Iris pigment epithelial cell (primary cell): ENCODE results near the gene TMEM164.

Experiments
- DNase-seq: peaks from one replicate; pipeline ENCODE4 v3.0.0-alpha.2; 2011; ENCODE audit warnings: low read depth

TMEM164 gene

DNA sequence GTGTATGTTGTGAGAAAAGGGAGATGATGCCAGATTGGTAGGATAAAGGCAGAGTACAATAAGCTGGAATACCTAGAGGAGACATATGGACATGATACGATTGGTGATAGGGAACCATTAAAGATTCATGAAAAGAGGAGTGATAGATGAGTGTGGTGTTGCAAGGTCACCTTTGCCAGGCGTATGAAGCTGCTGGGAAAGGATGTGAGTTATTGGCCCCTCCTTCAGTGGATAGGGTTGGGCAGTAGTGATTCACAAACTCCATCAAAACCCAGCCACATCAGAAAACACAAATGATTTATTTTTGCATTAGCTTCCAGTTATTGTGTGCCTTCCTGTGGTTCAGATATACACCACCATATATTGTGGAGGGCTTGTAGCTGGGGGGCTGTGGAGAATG lies 34.3 kb downstream of the TMEM164 start:
- DNase-seq, result peak; percentile 24

DNA sequence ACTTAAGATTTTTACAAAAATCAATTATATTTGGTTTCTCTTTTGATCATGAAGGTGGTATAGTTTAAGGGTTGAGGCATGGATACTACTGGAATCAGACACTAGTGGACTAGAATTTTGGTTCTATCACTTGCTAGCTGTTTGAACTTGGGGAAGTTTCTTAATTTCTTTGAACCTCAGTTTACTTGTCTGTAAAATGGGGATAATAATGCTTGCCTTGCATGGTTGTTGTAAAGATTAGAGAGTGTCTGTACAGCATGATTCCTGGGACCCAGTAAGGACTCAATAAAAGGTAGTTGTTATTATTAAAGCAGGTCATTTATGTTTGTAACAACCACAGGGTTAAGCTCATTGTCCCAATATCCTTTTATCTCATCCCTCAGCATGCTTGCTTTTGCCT lies 36.0 kb downstream of the TMEM164 start:
- DNase-seq, result no peak

DNA sequence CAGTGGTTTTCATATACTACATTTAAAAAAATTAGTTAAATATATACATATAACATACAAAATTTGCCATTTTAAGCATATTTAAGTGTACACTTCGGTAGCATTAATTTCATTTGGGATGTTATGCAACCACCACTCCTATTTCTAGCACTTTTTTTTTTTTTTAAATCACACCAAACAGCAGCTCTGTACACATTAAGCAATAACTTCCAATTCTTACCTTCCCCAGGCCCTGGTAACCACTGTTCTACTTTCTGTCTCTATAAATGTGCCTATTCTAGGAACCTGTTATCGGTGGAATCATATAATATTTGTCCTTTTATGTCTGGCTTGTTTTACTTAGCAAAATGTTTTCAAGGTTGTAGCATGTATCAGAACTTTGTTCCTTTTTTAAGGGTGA lies 39.1 kb downstream of the TMEM164 start:
- DNase-seq, result no peak

DNA sequence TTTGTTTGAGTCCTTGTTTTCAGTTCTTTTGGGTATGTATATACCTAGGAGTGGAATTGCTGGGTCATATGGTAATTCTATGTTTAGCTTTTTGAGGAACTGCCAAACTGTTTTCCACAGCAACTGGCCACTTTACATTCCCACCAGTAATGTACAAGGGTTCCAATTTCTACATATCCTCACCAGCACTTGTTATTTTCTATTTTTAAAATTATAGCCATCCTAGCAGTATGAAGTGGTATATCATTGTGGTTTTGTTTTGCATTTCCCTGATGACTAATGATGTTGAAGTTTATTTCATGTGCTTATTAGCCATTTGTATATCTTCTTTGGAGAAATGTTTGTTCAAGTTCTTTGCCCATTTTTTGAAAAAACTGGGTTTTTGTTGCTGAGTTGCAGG lies 39.6 kb downstream of the TMEM164 start:
- peak; percentile 57 for DNase-seq

DNA sequence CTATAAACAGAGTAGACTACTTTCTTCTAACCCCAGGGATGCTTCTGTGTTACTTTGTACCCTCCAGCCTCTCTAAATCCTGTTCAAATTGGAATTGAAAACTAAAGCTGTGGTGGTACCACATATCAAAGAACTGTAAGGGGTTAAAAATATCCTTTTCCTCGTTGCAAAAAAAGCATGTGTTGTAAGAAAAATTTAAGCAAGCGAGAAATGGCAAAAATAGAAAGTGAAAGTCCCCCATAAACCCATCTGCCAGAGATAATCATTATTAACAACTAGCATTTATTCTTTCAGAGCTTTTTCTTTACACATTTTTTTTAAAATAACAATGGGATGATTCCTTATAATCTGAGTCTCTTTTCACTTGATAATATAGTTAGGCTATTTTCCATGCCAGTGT lies 40.6 kb downstream of the TMEM164 start:
- DNase-seq, result no peak

DNA sequence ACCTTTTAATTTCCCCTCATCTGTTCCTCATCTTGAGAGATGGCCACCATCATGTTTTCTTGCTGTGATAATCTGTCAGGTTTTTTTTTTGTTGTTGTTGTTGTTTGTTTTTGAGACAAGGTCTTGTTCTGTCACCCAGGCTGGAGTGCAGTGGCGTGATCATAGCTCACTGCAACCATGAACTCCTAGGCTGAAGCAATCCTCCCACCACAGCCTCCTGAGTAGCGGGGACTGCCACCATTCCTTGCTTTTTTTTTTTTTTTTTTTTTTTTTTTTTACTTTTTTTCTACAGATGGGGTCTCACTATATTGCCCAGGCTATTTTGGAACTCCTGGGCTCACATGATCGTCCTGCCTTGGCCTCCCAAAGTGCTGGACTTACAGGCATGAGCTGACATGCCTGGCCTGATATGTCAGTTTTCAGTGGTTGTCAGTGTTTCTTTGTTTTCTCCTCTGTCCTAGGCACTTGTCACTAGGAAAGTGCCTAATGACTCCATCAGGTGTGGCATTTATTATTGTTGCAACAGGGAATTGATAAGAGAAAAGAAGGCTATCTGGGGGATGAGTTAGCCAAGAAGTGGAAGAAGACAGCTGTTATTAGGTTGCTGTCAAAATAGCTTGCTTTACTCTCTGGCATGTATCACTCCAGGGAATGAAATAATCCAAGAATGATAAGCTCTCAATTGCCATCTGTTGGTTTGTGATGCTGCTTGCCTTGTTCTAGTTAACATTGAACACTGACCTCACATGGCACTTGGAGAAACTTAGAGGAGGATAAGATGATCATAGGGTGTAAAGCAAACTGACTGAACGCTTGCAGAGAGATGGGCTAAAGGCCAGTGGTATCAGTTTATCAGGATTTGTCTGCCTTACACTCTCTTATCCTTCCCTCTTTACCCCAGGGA lies 41.7 kb downstream of the TMEM164 start:
- no peak for DNase-seq

DNA sequence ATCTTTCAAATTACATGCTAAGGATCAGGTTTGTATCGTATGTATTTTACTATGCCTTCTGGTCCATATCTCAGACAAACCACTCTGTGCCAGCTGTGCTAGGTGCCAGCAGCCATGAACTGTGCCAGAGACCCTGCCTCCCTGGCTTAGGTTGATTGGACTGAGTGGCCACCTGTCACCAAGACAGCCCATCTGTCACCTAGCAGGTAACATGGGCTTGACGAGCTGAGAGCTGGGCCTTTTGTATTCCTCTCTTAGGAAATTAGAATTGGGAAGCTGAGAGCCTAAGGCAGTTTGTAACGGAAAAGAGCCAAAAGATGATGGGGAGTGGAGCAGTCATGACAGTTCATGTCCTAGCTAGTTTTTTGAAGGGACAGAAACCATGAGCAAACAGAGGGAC lies 42.5 kb downstream of the TMEM164 start:
- no peak for DNase-seq

DNA sequence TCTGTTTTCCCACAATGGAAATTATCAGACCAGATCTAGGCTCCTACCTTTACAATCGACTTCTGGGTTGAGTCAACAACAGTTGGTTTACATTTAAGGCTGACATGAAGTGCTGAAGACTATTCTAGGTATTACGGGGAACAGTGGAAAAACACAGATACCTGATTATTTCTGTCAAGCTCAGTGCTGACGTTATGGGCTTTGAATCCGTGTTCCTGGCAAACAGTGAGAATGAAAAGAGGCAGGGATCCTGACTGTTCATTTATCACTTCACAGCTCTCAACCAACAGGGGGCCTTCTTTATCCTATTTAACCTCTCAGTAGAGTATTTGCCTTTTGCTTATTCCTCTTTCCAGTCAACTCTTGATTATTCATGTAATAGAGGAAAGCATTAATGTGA lies 43.1 kb downstream of the TMEM164 start:
- DNase-seq, result no peak

DNA sequence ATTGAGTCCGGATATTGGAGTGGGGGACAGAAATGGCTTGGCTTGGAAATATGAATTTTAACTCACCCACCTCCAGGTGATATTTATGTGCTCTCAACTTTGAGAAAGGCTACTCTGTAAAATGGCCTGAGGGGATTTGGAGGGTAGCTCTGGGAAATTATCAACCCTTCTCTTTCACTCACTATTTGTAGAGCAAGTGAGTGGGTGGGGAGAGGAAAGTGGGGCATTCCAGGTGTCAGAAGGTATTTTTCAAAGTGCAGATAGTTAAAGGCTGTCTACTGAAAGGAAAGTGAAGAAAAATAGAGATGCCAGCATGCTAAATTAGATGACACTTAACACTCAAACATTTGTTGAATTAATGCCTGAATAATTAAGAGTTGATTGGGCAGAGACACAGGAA lies 44.1 kb downstream of the TMEM164 start:
- no peak for DNase-seq

DNA sequence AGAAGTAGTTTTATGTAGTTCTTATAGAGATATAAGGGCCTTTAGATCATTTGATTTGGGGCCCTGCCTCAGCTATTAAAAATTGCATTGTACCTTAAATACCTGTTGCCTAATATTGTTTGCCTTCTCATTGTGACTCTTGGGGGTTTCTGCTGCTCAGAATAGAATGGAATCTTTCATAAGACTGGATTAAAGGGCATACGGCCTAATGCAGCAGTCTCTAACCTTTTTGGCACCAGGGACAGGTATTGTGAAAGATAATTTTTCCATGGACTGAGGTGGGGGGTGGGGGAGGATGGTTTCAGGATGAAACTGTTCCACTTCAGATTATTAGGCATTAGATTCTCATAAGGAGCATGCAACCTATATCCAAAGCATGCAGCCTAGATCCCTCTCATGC lies 46.2 kb downstream of the TMEM164 start:
- DNase-seq, result no peak

DNA sequence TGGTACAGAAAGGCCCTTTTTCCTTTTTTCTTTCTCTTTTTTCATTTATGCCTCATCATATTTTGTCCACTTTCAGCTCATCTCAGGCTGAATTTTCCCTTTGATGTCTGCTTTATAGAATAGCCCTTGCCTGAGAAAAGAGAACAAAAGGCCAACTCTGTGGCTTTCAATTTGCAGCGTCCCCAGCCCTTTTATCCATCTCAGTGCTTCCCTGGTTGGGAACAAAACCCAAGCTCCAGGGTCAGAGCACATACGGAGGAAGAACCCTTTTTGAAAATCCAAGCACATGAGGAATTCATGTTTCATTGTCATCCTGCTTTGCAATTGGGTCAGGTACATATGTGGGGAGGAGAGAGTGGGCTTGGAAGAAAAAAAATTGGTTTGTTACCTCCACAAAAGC lies 47.5 kb downstream of the TMEM164 start:
- DNase-seq, result no peak

DNA sequence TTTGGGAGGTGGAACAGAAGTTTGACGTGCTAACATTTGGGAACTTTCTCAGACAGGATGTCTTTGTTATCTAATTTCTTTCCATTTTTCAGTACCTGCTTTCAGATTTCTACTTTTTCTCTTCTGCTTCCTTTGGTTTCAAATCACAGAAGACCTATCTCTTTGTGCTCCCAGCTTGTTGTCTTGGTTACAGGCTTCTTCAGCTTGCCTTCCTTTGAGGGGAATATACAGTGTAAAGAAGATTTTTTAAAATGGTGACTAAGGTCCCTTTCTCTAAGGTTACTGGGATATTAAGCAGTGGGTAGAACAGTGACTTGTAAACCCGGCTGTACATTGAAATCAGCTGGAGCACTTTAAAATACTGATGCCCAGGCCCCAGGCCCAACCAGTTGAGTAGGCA lies 48.0 kb downstream of the TMEM164 start:
- no peak for DNase-seq

DNA sequence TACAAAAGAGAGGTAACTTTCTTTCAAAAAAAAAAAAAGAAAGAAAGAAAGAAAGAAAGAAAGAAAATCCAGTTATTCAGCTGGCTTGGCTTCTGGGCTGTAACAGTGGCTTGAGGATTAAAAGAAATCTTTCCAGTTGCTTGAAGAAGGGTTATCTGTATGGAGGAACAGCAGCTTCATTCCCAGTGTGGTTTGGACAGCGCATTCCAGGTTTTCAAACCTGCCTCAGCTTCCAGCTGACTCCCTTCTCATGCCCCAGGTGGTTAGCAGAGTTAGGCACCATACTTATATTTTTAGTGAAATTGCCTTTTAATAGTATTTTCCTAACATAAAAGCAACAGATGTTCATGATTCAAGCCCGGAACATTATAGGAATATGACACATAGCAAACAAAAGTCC lies 48.6 kb downstream of the TMEM164 start:
- DNase-seq, result no peak

DNA sequence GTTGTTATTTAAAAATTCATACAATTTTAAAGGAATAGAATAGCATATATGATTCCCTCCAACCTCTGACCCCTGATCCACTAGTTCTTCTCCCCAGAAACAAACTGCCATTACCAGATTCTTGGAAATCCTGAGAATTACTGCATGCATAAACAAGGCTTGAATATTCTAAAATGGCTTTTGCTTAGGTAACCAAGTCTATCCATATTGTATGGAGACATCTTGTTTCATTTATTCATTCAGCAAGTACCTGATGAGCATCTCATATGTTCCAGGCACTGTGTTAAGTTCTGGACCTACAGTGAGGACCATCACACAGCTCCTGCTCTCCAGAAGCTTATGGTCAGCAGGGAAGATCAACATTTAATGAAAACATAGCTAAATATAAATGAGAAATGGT lies 49.4 kb downstream of the TMEM164 start:
- DNase-seq, result no peak

DNA sequence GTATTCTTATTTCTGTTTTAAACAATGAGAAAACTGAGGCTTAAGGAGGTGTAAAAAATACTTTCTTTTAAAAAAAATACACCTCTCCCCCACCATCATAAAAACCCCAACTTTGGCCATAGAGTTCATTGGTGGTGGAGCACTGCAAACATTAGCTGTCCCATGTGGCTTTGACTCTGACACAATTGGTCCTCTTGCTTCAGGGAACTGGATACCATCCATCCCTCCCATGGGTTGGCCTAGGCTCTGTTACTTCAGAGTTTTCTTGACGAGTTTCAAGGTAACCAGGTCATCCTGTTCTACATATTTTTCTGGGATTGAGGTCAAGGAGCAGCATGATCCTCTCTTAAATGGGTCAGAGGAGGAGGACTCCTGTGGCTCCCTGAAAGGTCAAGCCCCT lies 50.5 kb downstream of the TMEM164 start:
- no peak for DNase-seq

DNA sequence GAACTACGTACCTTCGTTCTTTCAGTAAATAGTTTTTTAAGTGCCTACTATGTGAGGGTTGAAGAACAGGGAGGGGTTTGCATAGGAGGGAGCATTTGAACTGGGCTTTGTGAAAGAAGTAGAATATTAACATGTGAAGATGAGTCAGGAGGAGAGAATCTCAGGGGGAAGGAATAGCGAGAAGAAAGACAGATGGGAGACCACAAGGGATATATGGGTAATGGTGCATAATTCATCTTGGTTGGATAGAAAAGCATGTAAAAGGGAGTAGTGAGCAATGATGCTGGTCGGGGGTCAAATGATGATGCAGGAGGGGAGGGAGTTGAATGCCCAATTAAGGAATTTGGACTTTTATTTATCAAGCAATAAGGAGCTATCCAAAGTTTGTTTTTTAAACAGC lies 52.7 kb downstream of the TMEM164 start:
- peak; percentile 20 for DNase-seq

DNA sequence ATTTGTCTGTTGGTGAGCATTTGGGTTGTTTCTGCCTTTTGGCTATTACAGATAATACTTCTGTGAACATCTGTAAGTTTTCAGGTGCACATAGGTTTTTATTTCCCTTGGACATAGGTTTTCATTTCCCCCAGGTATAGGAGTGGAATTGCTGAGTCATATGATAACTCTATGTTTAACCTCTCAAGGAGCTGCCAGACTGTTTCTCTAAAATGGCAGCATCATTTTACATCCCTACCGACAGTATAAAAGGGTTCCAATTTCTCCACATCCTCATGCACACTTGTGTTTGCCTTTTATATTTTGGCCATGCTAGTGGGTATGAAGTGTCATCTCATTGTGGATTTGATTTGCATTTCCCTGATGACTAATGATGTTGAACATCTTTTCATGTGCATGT lies 53.5 kb downstream of the TMEM164 start:
- DNase-seq, result no peak

DNA sequence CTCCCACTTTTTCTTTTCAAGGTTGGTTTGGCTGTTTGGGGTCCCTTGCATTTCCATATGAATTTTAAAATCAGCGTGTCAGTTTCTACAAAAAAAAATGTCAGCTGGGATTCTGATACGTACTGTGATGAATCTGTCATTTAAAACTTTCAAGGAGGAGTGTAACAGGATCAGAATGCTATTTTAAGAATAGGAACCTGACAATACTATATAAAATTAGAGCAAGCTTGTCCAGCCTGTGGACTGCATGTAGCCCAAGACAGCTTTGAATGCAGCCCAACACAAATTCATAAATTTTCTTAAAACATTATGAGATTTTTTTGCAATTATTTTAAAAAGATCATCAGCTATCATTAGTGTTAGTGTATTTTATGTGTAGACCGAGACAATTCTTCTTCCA lies 56.5 kb downstream of the TMEM164 start:
- DNase-seq, result no peak

DNA sequence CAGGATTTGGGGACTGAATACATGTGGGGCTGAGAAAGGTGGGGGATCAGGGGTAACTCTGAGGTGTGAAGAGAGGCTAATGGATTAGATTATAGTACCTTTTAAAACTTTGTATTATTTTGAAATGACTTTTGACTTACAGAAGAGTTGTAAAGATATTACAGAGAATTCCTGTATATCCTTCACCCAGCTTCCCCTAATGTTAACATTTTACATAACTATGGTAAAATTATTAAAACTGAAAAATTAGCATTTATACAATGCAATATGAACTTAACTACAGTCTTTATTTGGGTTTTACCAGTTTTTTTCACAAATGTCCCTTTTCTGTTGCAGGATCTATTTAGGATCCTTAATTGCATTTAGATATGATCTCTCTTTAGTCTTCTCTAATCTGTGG lies 57.4 kb downstream of the TMEM164 start:
- no peak for DNase-seq

DNA sequence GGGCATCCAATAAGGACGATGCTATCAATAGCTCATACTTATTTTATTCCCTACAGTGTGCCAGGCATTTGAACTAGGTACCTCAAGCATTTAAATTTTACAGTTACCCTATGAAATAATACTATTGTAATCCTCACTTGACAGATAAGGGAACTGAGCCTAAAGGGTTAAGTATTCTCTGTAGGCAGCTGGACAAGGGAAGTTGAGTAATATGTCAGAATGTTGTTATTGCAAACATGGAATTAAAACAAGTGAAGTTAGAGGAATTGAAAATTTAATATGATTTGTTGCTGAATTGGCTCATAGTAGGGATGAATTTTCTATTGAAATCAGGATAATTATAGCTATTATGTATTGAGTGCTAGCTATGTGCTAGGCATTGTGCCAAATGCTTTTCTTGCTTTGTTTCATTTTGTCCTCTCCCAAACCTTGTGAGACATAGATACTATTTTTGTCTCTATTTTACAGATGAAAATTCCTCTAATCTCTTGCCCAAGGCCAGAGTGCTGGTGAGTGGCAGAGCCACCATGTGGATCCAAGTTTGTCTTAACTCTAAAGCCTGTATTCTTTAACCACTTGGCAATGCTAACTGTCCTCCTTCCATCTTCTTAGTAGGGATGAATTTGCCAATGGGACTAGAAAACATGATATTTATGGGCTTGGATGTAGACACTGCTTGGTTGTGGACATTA lies 58.1 kb downstream of the TMEM164 start:
- DNase-seq, result peak; percentile 42

DNA sequence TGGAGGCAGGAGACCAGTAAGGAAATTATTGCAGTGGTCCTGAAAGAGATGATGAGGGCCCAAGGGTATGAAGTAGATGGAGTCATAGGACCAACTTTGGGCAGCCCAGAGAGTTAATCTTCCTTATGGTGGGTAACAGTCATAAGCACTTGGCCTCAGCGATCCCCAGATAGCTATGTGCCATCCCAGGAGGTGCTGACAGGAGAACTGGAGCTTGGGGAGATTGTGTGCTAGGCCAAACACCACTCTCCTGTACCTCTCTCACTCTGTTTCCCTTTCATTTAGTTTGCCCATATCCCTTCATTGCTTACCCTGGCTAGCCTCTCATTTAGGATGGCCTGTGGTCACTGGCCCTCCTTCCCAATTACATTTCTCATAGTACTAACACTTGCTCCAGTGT lies 60.0 kb downstream of the TMEM164 start:
- DNase-seq, result no peak

DNA sequence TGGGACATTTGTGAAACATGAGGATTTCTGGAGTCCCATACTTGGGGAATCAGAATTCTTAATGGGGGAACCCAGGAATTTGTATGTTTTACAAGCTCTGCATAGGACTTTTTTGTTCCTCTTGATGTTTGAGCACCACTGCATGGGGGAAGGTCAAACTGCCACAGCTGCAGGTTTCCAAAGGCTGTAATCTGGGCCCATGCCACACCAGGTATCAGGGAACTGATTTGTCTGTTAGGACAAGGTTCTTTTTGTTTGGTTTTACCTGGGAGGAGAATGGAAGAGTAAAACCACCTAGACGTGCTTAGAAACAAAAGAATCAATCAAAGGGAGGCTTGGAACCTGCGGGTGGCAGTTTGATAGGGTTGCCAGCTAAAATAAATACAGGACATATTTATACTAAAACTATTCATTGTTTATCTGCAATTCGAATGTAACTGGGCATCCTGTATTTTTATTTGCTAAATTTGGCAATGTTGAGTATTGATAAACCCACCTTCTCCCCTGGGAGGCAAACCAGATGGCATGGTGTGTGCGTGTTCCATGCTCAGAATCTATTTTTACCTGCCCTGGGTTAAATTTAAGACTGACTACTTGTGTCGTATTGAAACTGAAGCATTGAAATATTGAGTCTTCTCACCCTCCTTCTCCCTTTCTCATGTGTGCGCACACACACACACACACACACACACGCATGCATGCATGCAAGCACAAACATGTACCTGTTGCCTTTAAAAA lies 63.7 kb downstream of the TMEM164 start:
- DNase-seq, result no peak

DNA sequence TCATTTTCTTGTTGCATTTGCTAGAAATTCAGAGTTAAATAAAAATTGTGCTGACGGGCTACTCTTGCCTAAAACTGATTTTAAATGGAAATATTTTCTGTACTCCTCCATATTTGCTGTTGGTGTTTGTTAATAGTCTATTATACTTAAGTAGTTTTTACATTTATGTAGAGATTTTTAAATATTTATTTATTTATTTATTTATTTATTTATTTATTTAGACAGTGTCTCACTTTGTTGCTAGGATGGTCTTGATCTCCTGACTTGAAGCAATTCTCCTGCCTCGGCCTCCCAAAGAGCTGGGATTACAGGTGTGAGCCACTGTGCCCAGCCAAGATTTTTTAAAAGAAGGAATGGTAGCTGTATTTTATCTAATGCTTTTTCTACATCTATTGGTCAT lies 68.1 kb downstream of the TMEM164 start:
- no peak for DNase-seq
